Endothelial cell (in vitro differentiated cells): ENCODE data around the gene PIK3AP1. TPM values are rescaled to one million over a fixed set of nuclear protein-coding genes. Genes with fewer than 3 reads are reported as not detected.
A peak's percentile ranks its signal among the peaks of the same experiment; 100 is the strongest.

ENCODE experiments used
- DNase-seq: peaks from one replicate; pipeline ENCODE4 v3.0.0; 2021; ENCODE audit warnings: low spot score
- H3K27ac Mint-ChIP-seq: one replicate; pipeline ENCODE4 v1.8.0; 2021; ENCODE audit warnings: mixed read lengths, inconsistent platforms; ENCODE audit not compliant: unreplicated experiment
- H3K27me3 Mint-ChIP-seq: one replicate; pipeline ENCODE4 v1.8.0; 2021; ENCODE audit warnings: mild to moderate bottlenecking, moderate library complexity, mixed read lengths, inconsistent platforms; ENCODE audit not compliant: unreplicated experiment
- H3K36me3 Mint-ChIP-seq: one replicate; pipeline ENCODE4 v1.8.0; 2021; ENCODE audit warnings: mild to moderate bottlenecking, low read depth, mixed read lengths, inconsistent platforms; ENCODE audit not compliant: unreplicated experiment
- H3K4me1 Mint-ChIP-seq: one replicate; pipeline ENCODE4 v1.8.0; 2021; ENCODE audit warnings: mild to moderate bottlenecking, mixed read lengths, inconsistent platforms; ENCODE audit not compliant: unreplicated experiment
- H3K4me3 Mint-ChIP-seq: one replicate; pipeline ENCODE4 v1.8.0; 2021; ENCODE audit warnings: mild to moderate bottlenecking, mixed read lengths, inconsistent platforms; ENCODE audit not compliant: unreplicated experiment
- H3K9me3 Mint-ChIP-seq: one replicate; pipeline ENCODE4 v1.8.0; 2021; ENCODE audit warnings: mixed read lengths, inconsistent platforms; ENCODE audit not compliant: unreplicated experiment
- total RNA-seq: library from RNA; stranded (reverse); fragmentation: NEBNext Ultra II Directional; extraction: Animal tissue kit (Norgen Biotek cat#: 25700); gene quantifications from one replicate; pipeline ENCODE4 v1.2.1, GENCODE V29; 2021; ENCODE audit not compliant: unreplicated experiment
- TF ChIP-seq, protein P1 (sequence below): fragments of 200-600 bp; sonication (generic); IDR thresholded peaks from one replicate; pipeline ENCODE4 v1.5.0; 2021; ENCODE audit warnings: antibody characterized with exemption; ENCODE audit not compliant: unreplicated experiment

PIK3AP1 gene
- total RNA-seq, 1 donor from 2014 or later, result 9.0 TPM

DNA sequence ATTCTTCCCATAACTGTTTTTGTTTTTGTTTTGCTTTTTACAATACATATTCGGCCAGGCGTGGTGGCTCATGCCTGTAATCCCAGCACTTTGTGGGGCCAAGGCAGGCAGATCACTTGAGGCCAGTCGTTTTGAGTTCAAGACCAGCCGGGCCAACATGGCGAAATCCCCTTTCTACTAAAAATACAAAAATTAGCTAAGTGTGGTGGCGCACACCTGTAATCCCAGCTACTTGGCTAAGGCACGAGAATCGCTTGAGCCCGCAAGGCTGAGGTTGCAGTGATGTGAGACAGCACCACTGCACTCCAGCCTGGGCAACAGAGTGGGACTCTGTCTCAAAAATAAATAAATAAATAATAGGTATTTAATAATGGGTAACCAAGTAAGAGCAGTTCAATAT lies 135.8 kb downstream of the PIK3AP1 start:
- H3K36me3 Mint-ChIP-seq, result peaks cover 5% of the 10 kb centered on the region
- no peak overlapping the region for H3K27ac Mint-ChIP-seq
- H3K4me3 Mint-ChIP-seq, result peak overlapping the region; percentile 51
- peaks cover 27% of the 10 kb centered on the region for H3K4me1 Mint-ChIP-seq
- H3K27me3 Mint-ChIP-seq, result peaks cover 10% of the 10 kb centered on the region
- H3K9me3 Mint-ChIP-seq, result no peaks in the 10 kb centered on the region
- TF ChIP-seq, protein P1, sequence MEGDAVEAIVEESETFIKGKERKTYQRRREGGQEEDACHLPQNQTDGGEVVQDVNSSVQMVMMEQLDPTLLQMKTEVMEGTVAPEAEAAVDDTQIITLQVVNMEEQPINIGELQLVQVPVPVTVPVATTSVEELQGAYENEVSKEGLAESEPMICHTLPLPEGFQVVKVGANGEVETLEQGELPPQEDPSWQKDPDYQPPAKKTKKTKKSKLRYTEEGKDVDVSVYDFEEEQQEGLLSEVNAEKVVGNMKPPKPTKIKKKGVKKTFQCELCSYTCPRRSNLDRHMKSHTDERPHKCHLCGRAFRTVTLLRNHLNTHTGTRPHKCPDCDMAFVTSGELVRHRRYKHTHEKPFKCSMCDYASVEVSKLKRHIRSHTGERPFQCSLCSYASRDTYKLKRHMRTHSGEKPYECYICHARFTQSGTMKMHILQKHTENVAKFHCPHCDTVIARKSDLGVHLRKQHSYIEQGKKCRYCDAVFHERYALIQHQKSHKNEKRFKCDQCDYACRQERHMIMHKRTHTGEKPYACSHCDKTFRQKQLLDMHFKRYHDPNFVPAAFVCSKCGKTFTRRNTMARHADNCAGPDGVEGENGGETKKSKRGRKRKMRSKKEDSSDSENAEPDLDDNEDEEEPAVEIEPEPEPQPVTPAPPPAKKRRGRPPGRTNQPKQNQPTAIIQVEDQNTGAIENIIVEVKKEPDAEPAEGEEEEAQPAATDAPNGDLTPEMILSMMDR, result no peak
- DNase-seq, result no peak

- H3K27ac Mint-ChIP-seq, result no peak overlapping the region
These were observed 136.3 kb downstream of the PIK3AP1 start for GRCh38 chr10:96584035-96584434.

GRCh38 chr10:96579133-96579532 lies 141.2 kb downstream of the PIK3AP1 start:
- Mint-ChIP-seq H3K4me1 (peaks cover 15% of the 10 kb centered on the region), H3K27me3 (no peaks in the 10 kb centered on the region), H3K36me3 (peaks cover 6% of the 10 kb centered on the region), H3K27ac (no peak overlapping the region), H3K4me3 (no peak overlapping the region), H3K9me3 (no peaks in the 10 kb centered on the region)
- TF ChIP-seq, protein P1, result no peak
- no peak for DNase-seq

More at GRCh38 chr10:96584035-96584434, 136.3 kb downstream of the PIK3AP1 start:
- no peak overlapping the region for H3K4me3 Mint-ChIP-seq
- no peak for DNase-seq
- H3K4me1 Mint-ChIP-seq, result peaks cover 27% of the 10 kb centered on the region
- TF ChIP-seq, protein P1, result no peak
- H3K9me3 Mint-ChIP-seq, result no peaks in the 10 kb centered on the region
- H3K27me3 Mint-ChIP-seq, result peaks cover 10% of the 10 kb centered on the region
- peaks cover 5% of the 10 kb centered on the region for H3K36me3 Mint-ChIP-seq

DNA sequence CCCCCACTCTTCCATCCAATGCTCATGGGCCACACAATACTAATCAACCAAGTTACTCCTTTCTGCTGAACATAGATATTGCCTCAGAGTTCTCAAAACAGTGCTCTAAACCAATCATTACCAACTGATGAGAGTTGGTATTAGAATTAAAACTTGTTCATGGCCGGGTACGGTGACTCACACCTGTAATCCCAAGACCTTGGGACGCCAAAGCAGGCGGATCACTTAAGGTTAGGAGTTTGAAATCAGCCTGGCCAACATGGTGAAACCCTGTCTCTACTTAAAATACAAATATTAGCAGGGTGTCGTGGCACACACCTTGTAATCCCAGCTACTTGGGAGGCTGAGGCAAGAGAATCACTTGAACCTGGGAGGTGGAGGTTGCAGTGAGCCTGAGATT lies 141.7 kb downstream of the PIK3AP1 start:
- Mint-ChIP-seq H3K27me3 (no peaks in the 10 kb centered on the region), H3K4me1 (peaks cover 14% of the 10 kb centered on the region), H3K4me3 (no peak overlapping the region), H3K27ac (no peak overlapping the region), H3K9me3 (no peaks in the 10 kb centered on the region), H3K36me3 (peaks cover 8% of the 10 kb centered on the region)
- TF ChIP-seq, protein P1, result no peak
- DNase-seq, result no peak

GRCh38 chr10:96578022-96578421 lies 142.3 kb downstream of the PIK3AP1 start:
- Mint-ChIP-seq H3K4me1 (peaks cover 11% of the 10 kb centered on the region), H3K27ac (peak overlapping the region; percentile 25), H3K27me3 (no peaks in the 10 kb centered on the region), H3K36me3 (peaks cover 8% of the 10 kb centered on the region), H3K9me3 (no peaks in the 10 kb centered on the region), H3K4me3 (no peak overlapping the region)
- DNase-seq, result no peak
- TF ChIP-seq, protein P1, result no peak
